A673 (cell line): ENCODE data around the gene CHRNA5.

Experiments
- EZH2 ChIP-seq: fragments of 200-600 bp; sonication (generic); IDR thresholded peaks from 2 replicates; pipeline ENCODE4 v1.6.1; 2017; ENCODE audit warnings: borderline replicate concordance, low read depth, mild to moderate bottlenecking, mixed read lengths, antibody characterized with exemption, low read length; ENCODE audit not compliant: poor library complexity, severe bottlenecking
- TF ChIP-seq, protein P1 (sequence below): fragments of 300-800, 200-600 bp; sonication (generic); conservative IDR thresholded peaks from 2 replicates; pipeline ENCODE4 v1.5.1; 2017; ENCODE audit warnings: low read depth, mild to moderate bottlenecking, antibody characterized with exemption, low read length, moderate library complexity, mixed read lengths

DNA sequence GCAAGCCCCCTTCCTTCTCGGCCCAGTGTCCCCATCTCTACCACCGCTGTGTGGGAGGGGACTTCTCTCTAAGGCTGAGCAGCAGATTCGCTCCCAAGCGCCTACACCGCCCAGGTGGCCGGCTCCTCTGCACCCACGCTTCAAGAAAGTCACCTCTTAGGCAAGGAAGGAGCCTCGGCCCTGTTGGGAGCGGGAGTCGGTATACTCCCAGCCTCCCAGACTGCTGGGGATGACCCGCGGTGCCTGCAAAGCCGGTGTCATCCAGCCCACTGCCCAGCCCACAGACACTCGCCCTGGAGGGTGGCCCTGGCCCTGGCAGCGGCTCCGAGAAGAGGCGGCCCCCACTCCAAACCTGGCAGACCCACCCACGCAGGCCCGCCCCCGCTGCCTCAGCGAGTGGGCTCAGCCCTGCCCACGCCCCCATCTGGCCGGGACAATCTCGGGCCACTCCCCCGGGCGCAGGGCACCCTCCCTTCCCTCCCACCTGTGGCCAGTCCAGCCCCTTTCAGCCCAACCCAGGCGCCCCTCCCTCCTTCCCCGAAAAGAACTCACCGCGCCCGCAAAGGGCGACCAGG lies 75.3 kb downstream of the CHRNA5 start:
- no peak for TF ChIP-seq EZH2
- TF ChIP-seq, protein P1, sequence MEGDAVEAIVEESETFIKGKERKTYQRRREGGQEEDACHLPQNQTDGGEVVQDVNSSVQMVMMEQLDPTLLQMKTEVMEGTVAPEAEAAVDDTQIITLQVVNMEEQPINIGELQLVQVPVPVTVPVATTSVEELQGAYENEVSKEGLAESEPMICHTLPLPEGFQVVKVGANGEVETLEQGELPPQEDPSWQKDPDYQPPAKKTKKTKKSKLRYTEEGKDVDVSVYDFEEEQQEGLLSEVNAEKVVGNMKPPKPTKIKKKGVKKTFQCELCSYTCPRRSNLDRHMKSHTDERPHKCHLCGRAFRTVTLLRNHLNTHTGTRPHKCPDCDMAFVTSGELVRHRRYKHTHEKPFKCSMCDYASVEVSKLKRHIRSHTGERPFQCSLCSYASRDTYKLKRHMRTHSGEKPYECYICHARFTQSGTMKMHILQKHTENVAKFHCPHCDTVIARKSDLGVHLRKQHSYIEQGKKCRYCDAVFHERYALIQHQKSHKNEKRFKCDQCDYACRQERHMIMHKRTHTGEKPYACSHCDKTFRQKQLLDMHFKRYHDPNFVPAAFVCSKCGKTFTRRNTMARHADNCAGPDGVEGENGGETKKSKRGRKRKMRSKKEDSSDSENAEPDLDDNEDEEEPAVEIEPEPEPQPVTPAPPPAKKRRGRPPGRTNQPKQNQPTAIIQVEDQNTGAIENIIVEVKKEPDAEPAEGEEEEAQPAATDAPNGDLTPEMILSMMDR: no peak
